K562 (cell line): ENCODE data around the gene FANCD2. TPM values are rescaled to one million over a fixed set of nuclear protein-coding genes. Genes with fewer than 3 reads are reported as not detected.
A peak's percentile ranks its signal among the peaks of the same experiment; 100 is the strongest.
"Not testable (repeated sequence)": the region's sequence is repeated elsewhere in the genome, so short reads cannot be mapped to it uniquely, and the experiment has no call there.

ENCODE experiments used
- ATAC-seq: fragments of 200-7000 bp; cut with Tn5 transposase; 3 replicates; pipeline ENCODE4 v1.9.1; 2020; ENCODE audit warnings: moderate library complexity
- BruUV-seq: library from RNA; stranded (reverse); fragments of 400-500 nt; replicated peaks from 2 replicates; lab custom pipeline; 2021; lab: Mats Ljungman, UMichigan
- CTCF ChIA-PET: fragments of 300-600 bp; formaldehyde crosslinking; extraction: SDS; loops from one replicate; lab custom pipeline; 2021; ENCODE audit warnings: low intra/inter-chr PET ratio; lab: Yijun Ruan, JAX
- POLR2A ChIA-PET: fragments of 300-600, 350-650 bp; sonication (Branson Sonifier 250); formaldehyde crosslinking; extraction: SDS; loops from one replicate; lab custom pipeline; 2021; ENCODE audit warnings: antibody characterized with exemption, inconsistent platforms; lab: Yijun Ruan, JAX
- DNase-seq, 4 experiments: peaks; one replicate each; pipeline versions ENCODE4 v3.0.0 to v3.0.0-alpha.2; 2011 to 2018; ENCODE audit warnings: low spot score in 3 of 4, mixed read lengths in 3 of 4; ENCODE audit errors: extremely low read depth in 1 of 4
- FAIRE-seq: peaks from 2 replicates; lab custom pipeline; 2011; peaks lifted over from hg19 to GRCh38; lab: Jason Lieb, UNC
- H2AFZ ChIP-seq: 2 replicates; pipeline ENCODE4 v1.6.0; 2011; ENCODE audit warnings: low read depth, low read length, control low read depth, inconsistent platforms
- H3K27ac ChIP-seq: fragments of 200-600 bp; 3 replicates; pipeline ENCODE4 v1.8.0; 2011; ENCODE audit warnings: low read depth, mild to moderate bottlenecking, control low read depth, inconsistent platforms, low read length, moderate library complexity, mixed read lengths; ENCODE audit errors: extremely low read depth
- H3K27me3 ChIP-seq, 2 experiments: fragments of 300-600 bp in 1 of 2; 2 replicates in 1 of 2; 3 replicates in 1 of 2; pipeline versions ENCODE4 v1.6.0 to v1.8.0; 2011; ENCODE audit warnings: inconsistent platforms in 2 of 2, low read length in 2 of 2, mild to moderate bottlenecking in 1 of 2, mixed read lengths in 1 of 2, moderate library complexity in 1 of 2; ENCODE audit not compliant: control insufficient read depth in 2 of 2, insufficient read depth in 2 of 2
- H3K36me3 ChIP-seq: fragments of 300-600 bp; 3 replicates; pipeline ENCODE4 v1.8.0; 2011; ENCODE audit warnings: mild to moderate bottlenecking, low read length, inconsistent platforms; ENCODE audit not compliant: control insufficient read depth, insufficient read depth
- H3K4me1 ChIP-seq, 2 experiments: fragments of 200-600 bp in 1 of 2; replicated peaks in 1 of 2; 2 replicates in 1 of 2; 3 replicates in 1 of 2; pipeline versions ENCODE4 v1.5.1 to v1.8.0; 2011; ENCODE audit warnings: inconsistent platforms in 2 of 2, low read length in 2 of 2, mild to moderate bottlenecking in 1 of 2, mixed read lengths in 1 of 2, moderate library complexity in 1 of 2; ENCODE audit not compliant: control insufficient read depth in 2 of 2, insufficient read depth in 2 of 2
- H3K4me2 ChIP-seq: 2 replicates; pipeline ENCODE4 v1.6.1; 2011; ENCODE audit warnings: low read length, control low read depth, inconsistent platforms, mixed read lengths; ENCODE audit not compliant: insufficient read depth
- H3K4me3 ChIP-seq: fragments of 200-600 bp; sonication (generic), shearing (Covaris generic); 2 replicates; pipeline ENCODE4 v1.5.1; 2016; ENCODE audit warnings: control low read depth, inconsistent platforms
- H3K79me2 ChIP-seq: fragments of 200-600 bp; 3 replicates; pipeline ENCODE4 v1.8.0; 2011; ENCODE audit warnings: low read length, inconsistent platforms; ENCODE audit not compliant: control insufficient read depth, insufficient read depth
- H3K9ac ChIP-seq, 2 experiments: 2 replicates each; pipeline versions ENCODE4 v1.6.0 to v1.6.1; 2011; ENCODE audit warnings: low read depth in 2 of 2, low read length in 2 of 2, control low read depth in 1 of 2, inconsistent platforms in 1 of 2, mild to moderate bottlenecking in 1 of 2, mixed read lengths in 1 of 2; ENCODE audit not compliant: insufficient read depth in 1 of 2
- H3K9me1 ChIP-seq: one replicate; pipeline ENCODE4 v1.6.0; 2011; ENCODE audit warnings: inconsistent platforms, mild to moderate bottlenecking, low read length, moderate library complexity; ENCODE audit not compliant: control insufficient read depth, insufficient read depth
- H3K9me3 ChIP-seq: replicated peaks from 2 replicates; pipeline ENCODE4 v1.5.1; 2011; ENCODE audit warnings: low read depth, low read length, inconsistent platforms; ENCODE audit not compliant: control insufficient read depth, insufficient read depth
- H4K20me1 ChIP-seq: replicated peaks from 2 replicates; pipeline ENCODE4 v1.6.1; 2011; ENCODE audit warnings: low read length, inconsistent platforms, mixed read lengths; ENCODE audit not compliant: control insufficient read depth, insufficient read depth
- FOSL1 ChIP-seq: fragments of 200-800 bp; sonication (Bioruptor generic); conservative IDR thresholded peaks from 2 replicates; pipeline ENCODE4 v1.6.1; 2016; ENCODE audit warnings: missing genetic modification characterization, missing compliant biosample characterization
- ZNF239 ChIP-seq: fragments of 250-450 bp; sonication (Bioruptor Pico); IDR thresholded peaks from 2 replicates; pipeline ENCODE4 v1.4.0; 2020; ENCODE audit warnings: mild to moderate bottlenecking
- ZNF263 ChIP-seq: sonication (generic); formaldehyde crosslinking; IDR thresholded peaks from 2 replicates; pipeline ENCODE4 v1.8.0; 2022; ENCODE audit warnings: mild to moderate bottlenecking, missing genetic modification reagents, borderline replicate concordance
- WGBS: fragments of 100-300 bp; shearing (Covaris generic); methylation state at CpG from one replicate; pipeline ENCODE4 v1.1.6; 2016; ENCODE audit warnings: low coverage, mixed read lengths; ENCODE audit not compliant: insufficient coverage; ENCODE audit errors: missing lambda C conversion rate; 5-methylcytosine and 5-hydroxymethylcytosine counted together
- in situ Hi-C: fragments of 300-500 bp; cut with MboI; formaldehyde crosslinking; loops from 4 replicates; pipeline ENCODE4 v1.15.0; 2018; ENCODE audit warnings: inconsistent platforms, mixed read lengths
- intact Hi-C: fragments of 100-400 bp; cut with micrococcal nuclease; formaldehyde crosslinking; loops from 2 replicates; pipeline ENCODE4 v1.14.2; 2022
- polyA plus RNA-seq, 8 experiments: library from polyadenylated mRNA; depleted of rRNA in 4 of 8; stranded (reverse) in 5 of 8; unstranded in 3 of 8; fragments of >200 nt; fragmentation: Nextera tagmentation in 2 of 8; fragmentation: Illumina TruSeq in 1 of 8; extraction: Ambion mirVana in 2 of 8; extraction: Trizol in 1 of 8; gene quantifications; 2 replicates each; pipeline versions ENCODE4 v1.2.1 to v1.2.3, GENCODE V29; 2011 to 2014; ENCODE audit warnings: inconsistent platforms in 1 of 8, missing spikeins in 1 of 8
- total RNA-seq, 7 experiments: library from RNA; depleted of rRNA in 6 of 7; stranded (reverse); fragments of >200 nt in 6 of 7; fragmentation: Illumina TruSeq in 2 of 7; extraction: Trizol in 2 of 7; gene quantifications; 2 replicates each; pipeline versions ENCODE4 v1.2.1 to v1.2.3, GENCODE V29; 2011 to 2021; ENCODE audit warnings: low replicate concordance in 1 of 7
- TF ChIP-seq, protein P1 (sequence below): fragments of 250-450 bp; sonication (Bioruptor Pico); IDR thresholded peaks from 2 replicates; pipeline ENCODE4 v1.8.0; 2022; ENCODE audit warnings: moderate library complexity, mild to moderate bottlenecking, inconsistent platforms

FANCD2 gene
- total and polyA plus RNA-seq, 9 of the 15 experiments (the other 6 are each of a cell fraction or from before 2014, with no cell fraction given) = 59.4 to 137 (median 96.1) TPM

DNA sequence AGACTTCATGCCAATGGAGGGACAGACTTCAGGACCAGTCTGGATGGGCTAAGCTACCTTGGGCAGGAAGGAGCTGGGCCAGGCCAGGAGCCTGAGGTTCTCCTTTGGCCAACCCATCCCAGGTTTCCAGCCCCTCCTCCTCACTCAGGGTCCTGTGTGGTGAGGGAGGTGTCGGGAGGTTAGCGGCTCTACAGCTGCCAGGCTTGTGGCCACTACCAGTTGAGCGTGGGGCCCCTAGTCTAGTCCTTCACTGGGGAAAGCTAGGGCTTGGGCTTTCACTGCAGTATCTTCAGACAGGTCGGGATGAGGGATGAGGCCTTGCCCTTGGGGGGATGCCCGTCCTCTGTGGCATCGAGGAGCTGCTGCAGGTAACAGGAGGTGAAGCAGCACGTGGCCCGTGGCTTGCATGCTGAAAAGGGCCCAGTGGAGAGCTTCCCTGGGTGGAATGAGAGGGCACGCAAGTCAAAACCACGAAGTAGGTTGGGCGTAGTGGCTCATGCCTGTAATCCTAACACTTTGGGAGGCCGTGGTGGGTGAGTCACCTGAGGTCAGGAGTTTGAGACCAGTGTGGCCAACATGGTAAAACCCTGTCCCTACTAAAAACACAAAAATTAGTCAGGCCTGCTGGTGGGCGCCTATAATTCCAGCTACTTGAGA lies 8.5 kb upstream of the FANCD2 start:
- H3K9me3 ChIP-seq = no peaks in the 10 kb centered on the region
- no peak for TF ChIP-seq ZNF239
- peak; percentile 48; the same call in 1 of the 2 replicates for TF ChIP-seq FOSL1 (tag)
- TF ChIP-seq, protein P1, sequence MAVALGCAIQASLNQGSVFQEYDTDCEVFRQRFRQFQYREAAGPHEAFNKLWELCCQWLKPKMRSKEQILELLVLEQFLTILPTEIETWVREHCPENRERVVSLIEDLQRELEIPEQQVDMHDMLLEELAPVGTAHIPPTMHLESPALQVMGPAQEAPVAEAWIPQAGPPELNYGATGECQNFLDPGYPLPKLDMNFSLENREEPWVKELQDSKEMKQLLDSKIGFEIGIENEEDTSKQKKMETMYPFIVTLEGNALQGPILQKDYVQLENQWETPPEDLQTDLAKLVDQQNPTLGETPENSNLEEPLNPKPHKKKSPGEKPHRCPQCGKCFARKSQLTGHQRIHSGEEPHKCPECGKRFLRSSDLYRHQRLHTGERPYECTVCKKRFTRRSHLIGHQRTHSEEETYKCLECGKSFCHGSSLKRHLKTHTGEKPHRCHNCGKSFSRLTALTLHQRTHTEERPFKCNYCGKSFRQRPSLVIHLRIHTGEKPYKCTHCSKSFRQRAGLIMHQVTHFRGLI = no peak
- TF ChIP-seq ZNF263 = no peak
- H4K20me1 ChIP-seq = no peaks in the 10 kb centered on the region
- H3K79me2 ChIP-seq = no peaks in the 10 kb centered on the region
- peaks cover 0 to 6% of the 10 kb centered on the region in 2 experiments; a peak in 1 of 5 replicates for H3K4me1 ChIP-seq
- no peak for ATAC-seq
- no peak for FAIRE-seq
- BruUV-seq = no TSS peak
- no peak for DNase-seq
- WGBS = 78% methylated on average over 13 of the region's 13 CpGs
- H3K4me2 ChIP-seq = no peak overlapping the region
- POLR2A ChIA-PET = interaction anchor here (0.6 to 0.9 kb wide), 2 partner anchors 112 to 124 kb away, joined by 3 to 4 read pairs; partner anchors contain the start of gene VHL
- H3K27ac ChIP-seq = no peak overlapping the region
- H3K9ac ChIP-seq = peak overlapping the region in 1 of 2 experiments; percentile 68; a peak in 2 of 4 replicates
- no peaks in the 10 kb centered on the region for H3K27me3 ChIP-seq
- CTCF ChIA-PET = no interaction called here
- H3K4me3 ChIP-seq = no peak overlapping the region
- in situ Hi-C loops (no loop called here), intact Hi-C loops (no loop called here)
- H3K36me3 ChIP-seq = peaks cover 48% of the 10 kb centered on the region
- no peak overlapping the region for H2AFZ ChIP-seq
- H3K9me1 ChIP-seq = no peaks in the 10 kb centered on the region

DNA sequence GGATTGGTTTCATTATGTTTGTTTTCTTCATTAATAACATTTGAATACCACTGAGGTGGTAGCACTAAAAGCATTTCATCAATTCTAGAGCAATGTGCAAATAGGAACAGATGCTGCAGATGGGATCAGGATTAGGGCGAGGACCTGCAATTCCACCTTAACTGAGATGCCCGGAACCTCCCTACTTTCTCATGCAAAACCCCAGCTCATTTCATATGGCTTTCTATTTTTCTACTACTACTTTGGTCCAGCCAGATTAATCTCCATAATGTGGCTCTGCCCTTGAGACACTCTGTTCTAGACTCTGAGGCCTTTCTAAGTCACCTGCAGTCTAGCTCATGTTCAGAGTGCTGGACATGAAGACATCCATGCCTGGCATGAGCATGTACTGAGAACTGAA lies 7.4 kb upstream of the FANCD2 start:
- in situ Hi-C loops, H3K9ac ChIP-seq, H3K4me2 ChIP-seq, H4K20me1 ChIP-seq, H3K9me1 ChIP-seq, H3K9me3 ChIP-seq, H2AFZ ChIP-seq, H3K4me1 ChIP-seq, intact Hi-C loops, H3K79me2 ChIP-seq, ATAC-seq, H3K27me3 ChIP-seq, BruUV-seq, H3K27ac ChIP-seq, CTCF ChIA-PET, DNase-seq, H3K4me3 ChIP-seq: not testable (repeated sequence)
- POLR2A ChIA-PET = interaction anchor here (0.9 kb wide), 1 partner anchor 111 kb away, joined by 4 read pairs; no protein-coding TSS in a partner anchor
- H3K36me3 ChIP-seq = peaks cover 58% of the 10 kb centered on the region
- peak; percentile 23 for FAIRE-seq
- 85% methylated on average over 2 of the region's 2 CpGs for WGBS
